Activated naive CD4-positive, alpha-beta T cell treated with anti-CD3 and anti-CD28 coated beads, Interleukin-2, amount 10 ng/mL, durations not matched to agents 7 days and 5 days (primary cell): ENCODE measurements around the gene GPS1.
A peak's percentile ranks its signal among the peaks of the same experiment; 100 is the strongest.

ENCODE experiments used
- CTCF ChIA-PET: fragments of 350-600 bp; sonication (Branson Sonifier 250); formaldehyde crosslinking; loops from one replicate; lab custom pipeline; 2021; ENCODE audit warnings: antibody characterized with exemption; lab: Charles Lee
- DNase-seq: peaks from one replicate; pipeline ENCODE4 v3.0.0-alpha.2; 2020
- H3K27ac Mint-ChIP-seq: one replicate; pipeline ENCODE4 v1.8.0; 2021; ENCODE audit warnings: mild to moderate bottlenecking, moderate library complexity, mixed read lengths
- H3K27me3 Mint-ChIP-seq: one replicate; pipeline ENCODE4 v1.8.0; 2021; ENCODE audit warnings: mild to moderate bottlenecking, mixed read lengths
- H3K36me3 Mint-ChIP-seq: one replicate; pipeline ENCODE4 v1.8.0; 2021; ENCODE audit warnings: mixed read lengths
- H3K4me1 Mint-ChIP-seq: one replicate; pipeline ENCODE4 v1.8.0; 2021; ENCODE audit warnings: mixed read lengths
- H3K4me3 Mint-ChIP-seq: one replicate; pipeline ENCODE4 v1.8.0; 2021; ENCODE audit warnings: mild to moderate bottlenecking, moderate library complexity, mixed read lengths
- H3K9me3 Mint-ChIP-seq: one replicate; pipeline ENCODE4 v1.8.0; 2021; ENCODE audit warnings: mixed read lengths

The GPS1 gene

GRCh38 chr17:82051776-82052637 is at the start of gene GPS1, which contains the start of gene RFNG:
GPS1 (plus strand) TSS chr17:82051898; CDS start chr17:82051932, 34 bp downstream.
RFNG (minus strand) TSS chr17:82051811; CDS start chr17:82051766, 45 bp downstream.
- H3K4me3 Mint-ChIP-seq, result peak within 1 kb of the TSS; percentile 86
- peaks cover 21% of the 10 kb centered on the region for H3K4me1 Mint-ChIP-seq
- H3K27ac Mint-ChIP-seq, result peak within 1 kb of the TSS; percentile 90
- H3K27me3 Mint-ChIP-seq, result no peaks in the 10 kb centered on the region
- peaks cover 11% of the 10 kb centered on the region for H3K36me3 Mint-ChIP-seq
- CTCF ChIA-PET, result no interaction called here
- no peaks in the 10 kb centered on the region for H3K9me3 Mint-ChIP-seq
- peak; percentile 90 for DNase-seq

- no peaks in the 10 kb centered on the region for H3K27me3 Mint-ChIP-seq
- no peak overlapping the region for H3K27ac Mint-ChIP-seq
- H3K4me3 Mint-ChIP-seq, result no peak overlapping the region
- no peaks in the 10 kb centered on the region for H3K36me3 Mint-ChIP-seq
- no peaks in the 10 kb centered on the region for H3K9me3 Mint-ChIP-seq
- no peak for DNase-seq
- H3K4me1 Mint-ChIP-seq, result no peaks in the 10 kb centered on the region
- CTCF ChIA-PET, result no interaction called here
Observed at GRCh38 chr17:82003411-82004381, 48.0 kb upstream of the GPS1 start.

- CTCF ChIA-PET, result no interaction called here
Observed at GRCh38 chr17:82004517-82005455, 46.9 kb upstream of the GPS1 start.

DNA sequence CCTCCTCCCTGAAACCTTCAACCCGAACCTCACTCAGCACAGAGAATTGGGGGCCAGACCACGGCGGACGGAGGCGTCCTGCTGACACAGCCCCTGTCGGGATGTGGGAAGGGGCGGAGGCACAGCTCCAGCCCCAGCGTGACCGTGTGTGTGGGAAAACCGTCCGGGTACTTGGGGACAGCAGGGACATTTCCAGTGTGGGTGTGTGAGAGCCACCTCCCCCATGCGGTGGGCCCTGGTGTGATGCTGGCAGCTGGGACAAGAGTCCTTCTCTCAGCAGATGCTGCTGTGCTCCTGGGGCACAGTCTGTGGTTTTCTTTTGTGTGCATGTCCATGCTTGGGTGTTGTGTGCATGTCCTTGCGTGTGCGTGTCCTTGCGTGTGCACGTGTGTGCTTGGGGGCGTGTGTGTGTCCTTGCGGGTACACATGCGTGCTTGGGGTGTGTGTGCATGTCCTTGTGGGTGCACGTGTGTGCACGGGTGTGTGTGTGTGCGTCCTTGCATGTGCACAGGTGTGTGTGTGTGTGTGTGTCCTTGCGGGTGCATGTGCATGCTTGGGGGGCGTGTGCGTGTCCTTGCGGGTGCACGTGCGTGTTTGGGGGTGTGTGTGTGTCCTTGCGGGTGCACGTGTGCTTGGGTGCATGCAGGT is 45.9 kb upstream of the GPS1 start:
- CTCF ChIA-PET, result no interaction called here
- no peak overlapping the region for H3K27ac Mint-ChIP-seq

More at GRCh38 chr17:82004517-82005455, 46.9 kb upstream of the GPS1 start:
- no peaks in the 10 kb centered on the region for H3K27me3 Mint-ChIP-seq
- H3K36me3 Mint-ChIP-seq, result no peaks in the 10 kb centered on the region
- H3K9me3 Mint-ChIP-seq, result no peaks in the 10 kb centered on the region
- no peak overlapping the region for H3K4me3 Mint-ChIP-seq
- DNase-seq, result no peak
- no peak overlapping the region for H3K27ac Mint-ChIP-seq
- no peaks in the 10 kb centered on the region for H3K4me1 Mint-ChIP-seq

GRCh38 chr17:82006468-82007227 is 45.0 kb upstream of the GPS1 start:
- CTCF ChIA-PET, result no interaction called here
- no peak for DNase-seq
- no peaks in the 10 kb centered on the region for H3K36me3 Mint-ChIP-seq
- H3K4me3 Mint-ChIP-seq, result no peak overlapping the region
- H3K27ac Mint-ChIP-seq, result no peak overlapping the region
- H3K27me3 Mint-ChIP-seq, result no peaks in the 10 kb centered on the region
- H3K4me1 Mint-ChIP-seq, result no peaks in the 10 kb centered on the region
- no peaks in the 10 kb centered on the region for H3K9me3 Mint-ChIP-seq

More for the DNA sequence above, 45.9 kb upstream of the GPS1 start:
- no peaks in the 10 kb centered on the region for H3K9me3 Mint-ChIP-seq
- H3K36me3 Mint-ChIP-seq, result no peaks in the 10 kb centered on the region
- no peaks in the 10 kb centered on the region for H3K4me1 Mint-ChIP-seq
- no peaks in the 10 kb centered on the region for H3K27me3 Mint-ChIP-seq
- DNase-seq, result no peak
- no peak overlapping the region for H3K4me3 Mint-ChIP-seq

- CTCF ChIA-PET, result no interaction called here
- Mint-ChIP-seq H3K27ac (no peak overlapping the region), H3K4me3 (no peak overlapping the region), H3K36me3 (no peaks in the 10 kb centered on the region), H3K9me3 (no peaks in the 10 kb centered on the region), H3K4me1 (no peaks in the 10 kb centered on the region), H3K27me3 (no peaks in the 10 kb centered on the region)
- DNase-seq, result no peak
Observed at GRCh38 chr17:82007228-82007494, 44.5 kb upstream of the GPS1 start.

DNA sequence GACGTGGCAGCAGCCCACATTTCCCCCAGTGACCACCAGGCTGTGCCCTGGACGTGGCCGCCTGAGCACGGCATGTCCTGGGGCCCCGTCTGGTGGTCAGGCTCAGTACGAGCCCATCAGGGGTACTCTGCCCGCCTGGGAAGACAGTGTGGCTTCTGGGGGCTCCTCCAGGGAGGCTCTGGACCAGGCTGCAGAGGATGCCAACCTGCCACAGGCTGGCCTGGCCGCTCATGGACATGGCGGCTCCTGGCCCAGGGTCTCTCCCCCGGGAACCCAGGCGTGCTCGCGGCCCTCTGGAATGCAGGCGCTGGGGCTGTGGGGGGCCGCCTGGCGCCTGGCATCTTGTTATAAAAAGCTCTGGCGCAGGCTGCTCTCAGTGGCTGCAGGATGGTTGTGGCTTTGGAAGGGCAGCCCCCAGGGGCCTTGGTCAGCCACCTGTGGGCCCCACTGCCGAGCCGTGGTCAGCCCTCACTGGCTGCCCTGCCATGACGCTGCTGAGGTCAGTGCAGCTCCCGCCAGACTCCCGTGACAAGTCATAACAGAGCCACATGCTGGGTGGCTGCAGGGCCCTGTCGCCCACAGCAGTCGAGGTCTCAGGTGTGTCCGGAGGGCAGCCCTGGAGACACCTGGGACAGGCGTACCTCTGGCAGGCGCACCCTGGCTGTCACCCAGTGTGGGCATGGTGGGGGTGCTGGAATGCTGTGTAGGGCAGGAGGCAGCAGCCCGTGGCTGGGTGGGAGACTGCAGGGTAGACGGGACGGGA is 44.0 kb upstream of the GPS1 start:
- CTCF ChIA-PET, result interaction anchor here (0.8 kb wide), 1 partner anchor 12 kb away, joined by 3 read pairs; no protein-coding TSS in a partner anchor
- Mint-ChIP-seq H3K27me3 (no peaks in the 10 kb centered on the region), H3K9me3 (no peaks in the 10 kb centered on the region), H3K36me3 (no peaks in the 10 kb centered on the region), H3K4me3 (no peak overlapping the region), H3K4me1 (no peaks in the 10 kb centered on the region), H3K27ac (no peak overlapping the region)
- no peak for DNase-seq

- H3K27me3 Mint-ChIP-seq, result no peaks in the 10 kb centered on the region
- DNase-seq, result no peak
- H3K4me3 Mint-ChIP-seq, result no peak overlapping the region
- H3K36me3 Mint-ChIP-seq, result no peaks in the 10 kb centered on the region
- H3K9me3 Mint-ChIP-seq, result no peaks in the 10 kb centered on the region
- H3K27ac Mint-ChIP-seq, result no peak overlapping the region
- CTCF ChIA-PET, result interaction anchor here (0.8 kb wide), 1 partner anchor 11 kb away, joined by 3 read pairs; no protein-coding TSS in a partner anchor
- no peaks in the 10 kb centered on the region for H3K4me1 Mint-ChIP-seq
Observed at GRCh38 chr17:82008258-82008940, 43.3 kb upstream of the GPS1 start.

DNA sequence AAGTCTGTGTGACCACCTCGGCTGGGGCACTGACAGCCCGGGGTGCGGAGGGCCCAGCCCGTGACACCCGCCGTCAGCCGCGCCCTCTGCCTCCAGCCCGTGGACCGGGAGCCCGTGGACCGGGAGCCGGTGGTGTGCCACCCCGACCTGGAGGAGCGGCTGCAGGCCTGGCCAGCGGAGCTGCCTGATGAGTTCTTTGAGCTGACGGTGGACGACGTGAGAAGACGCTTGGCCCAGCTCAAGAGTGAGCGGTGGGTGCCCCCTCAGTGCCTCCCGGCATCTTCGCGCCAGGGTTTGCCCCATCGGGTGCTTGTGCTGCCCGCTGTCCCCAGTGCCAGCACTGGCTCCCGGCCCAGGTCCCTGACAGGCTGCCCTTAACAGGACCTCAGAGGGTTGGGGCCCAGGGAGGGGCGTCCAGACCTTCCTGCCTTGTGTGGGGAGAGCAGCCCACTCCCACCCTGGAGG is 42.7 kb upstream of the GPS1 start:
- DNase-seq, result no peak
- H3K9me3 Mint-ChIP-seq, result no peaks in the 10 kb centered on the region
- H3K36me3 Mint-ChIP-seq, result no peaks in the 10 kb centered on the region
- no peak overlapping the region for H3K4me3 Mint-ChIP-seq
- CTCF ChIA-PET, result interaction anchor here (0.8 kb wide), 1 partner anchor 11 kb away, joined by 3 read pairs; no protein-coding TSS in a partner anchor
- H3K27me3 Mint-ChIP-seq, result no peaks in the 10 kb centered on the region
- H3K4me1 Mint-ChIP-seq, result no peaks in the 10 kb centered on the region
- no peak overlapping the region for H3K27ac Mint-ChIP-seq

- Mint-ChIP-seq H3K27me3 (no peaks in the 10 kb centered on the region), H3K27ac (no peak overlapping the region), H3K9me3 (no peaks in the 10 kb centered on the region), H3K36me3 (no peaks in the 10 kb centered on the region), H3K4me3 (no peak overlapping the region), H3K4me1 (no peaks in the 10 kb centered on the region)
- DNase-seq, result no peak
- CTCF ChIA-PET, result interaction anchor here (0.6 kb wide), 1 partner anchor 9 kb away, joined by 3 read pairs; no protein-coding TSS in a partner anchor
Observed at GRCh38 chr17:82009413-82009812, 42.3 kb upstream of the GPS1 start.

- Mint-ChIP-seq H3K9me3 (no peaks in the 10 kb centered on the region), H3K36me3 (no peaks in the 10 kb centered on the region), H3K4me3 (no peak overlapping the region), H3K4me1 (no peaks in the 10 kb centered on the region), H3K27ac (no peak overlapping the region), H3K27me3 (no peaks in the 10 kb centered on the region)
- DNase-seq, result no peak
- CTCF ChIA-PET, result no interaction called here
Observed at GRCh38 chr17:82010575-82011525, 40.8 kb upstream of the GPS1 start.
